ENCODE measurements around the gene DYTN. TPM values are rescaled to one million over a fixed set of nuclear protein-coding genes. Genes with fewer than 3 reads are reported as not detected.

Gene DYTN
- total RNA-seq, 1 donor from 2014 or later = not detected

DNA sequence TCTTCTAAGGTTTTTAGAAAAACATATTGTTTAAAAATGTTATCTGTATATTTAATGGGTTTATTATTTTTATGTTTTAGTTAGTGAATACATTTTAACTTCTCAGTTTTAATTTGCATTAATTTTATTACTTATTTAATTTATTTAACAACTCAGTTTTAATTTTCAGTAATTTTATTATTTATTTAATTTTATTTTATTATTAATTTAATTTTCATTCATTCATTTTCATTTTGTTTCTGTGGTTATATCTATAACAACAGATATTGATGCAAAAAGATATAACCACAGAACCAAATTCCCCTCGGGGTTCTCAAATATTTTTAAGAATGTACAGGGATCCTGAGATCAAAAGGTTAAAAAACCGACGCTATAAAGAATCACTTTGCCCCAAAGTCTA is 52.9 kb downstream of the DYTN start:
- H3K9me3 ChIP-seq (ENCODE audit: control insufficient read depth in 3 of 3, low read length in 3 of 3) = no peaks in the 10 kb centered on the region

DNA sequence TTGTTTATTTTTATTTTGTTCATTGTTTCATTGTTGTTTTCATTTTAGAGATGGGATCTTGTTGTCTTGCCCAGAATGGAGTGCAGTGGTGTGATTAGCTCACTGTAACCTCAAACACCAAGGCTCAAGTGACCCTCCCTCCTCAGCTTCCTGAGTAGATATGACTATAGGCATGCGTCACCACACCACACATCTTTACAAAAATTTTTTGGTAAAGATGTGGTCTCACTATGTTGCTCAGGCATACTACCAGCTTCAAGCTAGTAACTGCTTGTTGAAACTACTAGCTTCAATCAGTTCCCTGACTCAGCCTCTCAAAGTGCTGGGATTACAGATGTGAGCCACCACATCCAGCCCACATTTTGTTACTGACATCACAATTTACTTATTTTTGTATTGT is 61.1 kb downstream of the DYTN start:
- H3K4me3 ChIP-seq (ENCODE audit: low read length in 3 of 3) = no peak overlapping the region
- no peaks in the 10 kb centered on the region for H3K4me1 ChIP-seq (ENCODE audit: control insufficient read depth in 3 of 3, insufficient read depth in 3 of 3, low read length in 3 of 3)
- no peaks in the 10 kb centered on the region for H3K9me3 ChIP-seq (ENCODE audit: control insufficient read depth in 3 of 3, low read length in 3 of 3)

More for the DNA sequence above, 52.9 kb downstream of the DYTN start:
- H3K27me3 ChIP-seq (ENCODE audit: control insufficient read depth in 3 of 3, insufficient read depth in 3 of 3, low read length in 3 of 3) = peaks cover 0 to 3% (median 0%) of the 10 kb centered on the region in 3 donors
- no peaks in the 10 kb centered on the region for H3K4me1 ChIP-seq (ENCODE audit: control insufficient read depth in 3 of 3, insufficient read depth in 3 of 3, low read length in 3 of 3)
- H3K27ac ChIP-seq (ENCODE audit: low read depth, low read length) = no peak overlapping the region
- no peak overlapping the region for H3K9ac ChIP-seq (ENCODE audit: low read depth in 1 of 3, low read length in 3 of 3)
- no peaks in the 10 kb centered on the region for H3K36me3 ChIP-seq (ENCODE audit: control insufficient read depth in 3 of 3, insufficient read depth in 3 of 3, low read length in 3 of 3)
- no peak overlapping the region for H3K4me3 ChIP-seq (ENCODE audit: low read length in 3 of 3)

DNA sequence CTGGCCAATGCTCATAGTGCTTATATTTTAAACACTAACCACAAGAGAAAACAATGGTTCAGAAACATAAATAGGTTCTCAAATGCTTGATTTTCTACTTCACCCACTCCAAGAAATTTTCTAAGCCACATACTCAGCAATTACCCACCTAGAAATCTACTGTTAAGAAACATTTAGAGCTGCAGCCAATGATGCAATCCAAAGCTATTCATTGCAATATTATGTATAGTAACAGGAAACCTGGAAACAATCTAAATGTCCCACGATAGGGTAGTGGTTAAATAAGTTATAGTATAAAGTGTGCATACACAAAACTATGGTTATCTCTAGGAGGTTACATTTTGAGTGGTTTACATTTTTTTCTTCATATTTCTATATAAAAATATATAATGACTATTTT is 70.2 kb downstream of the DYTN start:
- H3K4me3 ChIP-seq (ENCODE audit: low read length in 3 of 3) = no peak overlapping the region
- no peaks in the 10 kb centered on the region for H3K9me3 ChIP-seq (ENCODE audit: control insufficient read depth in 3 of 3, low read length in 3 of 3)
- peaks cover 0 to 2% (median 0%) of the 10 kb centered on the region in 3 donors for H3K27me3 ChIP-seq (ENCODE audit: control insufficient read depth in 3 of 3, insufficient read depth in 3 of 3, low read length in 3 of 3)
- H3K9ac ChIP-seq (ENCODE audit: low read depth in 1 of 3, low read length in 3 of 3) = no peak overlapping the region
- no peaks in the 10 kb centered on the region for H3K36me3 ChIP-seq (ENCODE audit: control insufficient read depth in 3 of 3, insufficient read depth in 3 of 3, low read length in 3 of 3)
- no peaks in the 10 kb centered on the region for H3K4me1 ChIP-seq (ENCODE audit: control insufficient read depth in 3 of 3, insufficient read depth in 3 of 3, low read length in 3 of 3)
- no peak overlapping the region for H3K27ac ChIP-seq (ENCODE audit: low read depth, low read length)

More for the DNA sequence above, 61.1 kb downstream of the DYTN start:
- H3K9ac ChIP-seq (ENCODE audit: low read depth in 1 of 3, low read length in 3 of 3) = no peak overlapping the region
- no peak overlapping the region for H3K27ac ChIP-seq (ENCODE audit: low read depth, low read length)
- H3K36me3 ChIP-seq (ENCODE audit: control insufficient read depth in 3 of 3, insufficient read depth in 3 of 3, low read length in 3 of 3) = no peaks in the 10 kb centered on the region
- peaks cover 0 to 3% (median 0%) of the 10 kb centered on the region in 3 donors for H3K27me3 ChIP-seq (ENCODE audit: control insufficient read depth in 3 of 3, insufficient read depth in 3 of 3, low read length in 3 of 3)

DNA sequence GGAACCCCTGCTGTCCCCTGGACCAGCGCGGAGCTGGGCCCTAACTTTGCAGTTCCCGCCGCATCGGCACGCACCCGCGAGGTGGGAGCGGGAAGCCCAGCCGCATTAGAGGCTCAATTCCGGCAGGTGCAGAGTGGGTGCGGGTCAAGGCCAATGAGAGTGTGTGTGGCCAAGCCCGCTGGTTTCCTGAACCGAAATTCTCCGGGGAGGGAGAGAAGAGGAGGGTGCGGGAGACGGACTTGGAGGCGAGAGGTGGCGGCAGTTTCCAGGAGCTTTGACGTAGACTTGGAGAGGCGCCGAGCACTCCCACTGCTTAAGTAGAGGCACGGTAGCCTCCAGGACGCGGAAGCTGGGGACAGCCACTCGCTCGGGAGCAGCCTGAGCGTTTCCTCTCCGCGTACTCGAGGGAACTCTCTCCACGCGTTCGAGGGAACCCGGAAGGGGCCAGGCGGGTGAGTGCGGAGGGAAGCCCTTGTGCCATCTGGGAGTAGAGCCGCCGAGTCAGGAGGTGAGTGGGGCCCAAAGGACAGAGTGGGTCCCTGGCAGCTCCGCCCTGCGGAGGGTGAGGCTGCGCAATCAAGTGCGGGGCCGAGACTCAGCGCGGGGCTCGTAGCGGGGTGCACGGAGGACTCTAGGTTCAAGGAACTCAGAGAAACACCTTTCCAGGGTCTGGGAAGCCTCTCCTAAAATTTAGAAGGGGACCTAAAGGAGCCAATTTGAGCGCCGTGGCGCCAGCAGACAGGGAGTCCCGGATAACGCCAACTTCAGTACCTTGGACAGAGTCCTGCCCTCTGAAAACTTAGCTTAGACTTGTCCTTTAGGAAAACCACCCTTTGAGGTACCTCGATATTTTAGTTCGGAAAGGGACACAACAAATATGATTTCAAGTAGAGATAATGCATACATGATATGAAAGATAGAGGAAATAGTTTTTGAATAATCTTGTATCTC is 75.8 kb downstream of the DYTN start, which contains the start of gene FAM237A:
TSS of gene FAM237A (plus strand) at position 413 of the 951 bp plus-strand sequence. CDS start 1,750 bp downstream, outside the sequence.
- H3K27me3 ChIP-seq (ENCODE audit: control insufficient read depth in 3 of 3, insufficient read depth in 3 of 3, low read length in 3 of 3) = peaks cover 19 to 26% (median 19%) of the 10 kb centered on the region in 3 donors
- H3K4me1 ChIP-seq (ENCODE audit: control insufficient read depth in 3 of 3, insufficient read depth in 3 of 3, low read length in 3 of 3) = no peaks in the 10 kb centered on the region
- no peak within 1 kb of the TSS for H3K27ac ChIP-seq (ENCODE audit: low read depth, low read length)
- no peaks in the 10 kb centered on the region for H3K36me3 ChIP-seq (ENCODE audit: control insufficient read depth in 3 of 3, insufficient read depth in 3 of 3, low read length in 3 of 3)
- H3K9ac ChIP-seq (ENCODE audit: low read depth in 1 of 3, low read length in 3 of 3) = no peak within 1 kb of the TSS
- peaks cover 0 to 3% (median 0%) of the 10 kb centered on the region in 3 donors for H3K9me3 ChIP-seq (ENCODE audit: control insufficient read depth in 3 of 3, low read length in 3 of 3)
- no peak within 1 kb of the TSS for H3K4me3 ChIP-seq (ENCODE audit: low read length in 3 of 3)

DNA sequence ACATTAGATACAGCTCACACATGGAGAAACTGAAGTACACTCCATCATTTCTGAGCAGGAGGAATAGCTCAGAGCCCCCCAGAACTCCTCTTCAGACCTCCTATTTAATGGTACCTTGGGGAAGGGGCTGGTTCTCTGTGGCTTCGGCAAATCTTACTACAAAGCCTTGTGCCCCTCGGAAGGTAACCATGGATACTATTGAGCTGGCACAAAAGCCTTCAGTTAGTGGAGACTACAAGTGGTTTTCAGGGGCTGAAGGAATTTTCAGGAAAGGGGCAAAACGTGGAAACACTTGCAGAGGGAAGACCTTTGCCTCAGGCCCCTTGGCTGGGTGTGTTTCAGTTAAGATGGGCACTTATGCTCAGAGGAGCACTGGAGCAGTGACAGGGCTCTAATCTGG is 77.0 kb downstream of the DYTN start:
- peaks cover 19 to 26% (median 19%) of the 10 kb centered on the region in 3 donors for H3K27me3 ChIP-seq (ENCODE audit: control insufficient read depth in 3 of 3, insufficient read depth in 3 of 3, low read length in 3 of 3)
- peaks cover 0 to 3% (median 0%) of the 10 kb centered on the region in 3 donors for H3K9me3 ChIP-seq (ENCODE audit: control insufficient read depth in 3 of 3, low read length in 3 of 3)
- no peaks in the 10 kb centered on the region for H3K4me1 ChIP-seq (ENCODE audit: control insufficient read depth in 3 of 3, insufficient read depth in 3 of 3, low read length in 3 of 3)
- no peak overlapping the region for H3K4me3 ChIP-seq (ENCODE audit: low read length in 3 of 3)
- H3K36me3 ChIP-seq (ENCODE audit: control insufficient read depth in 3 of 3, insufficient read depth in 3 of 3, low read length in 3 of 3) = no peaks in the 10 kb centered on the region
- H3K27ac ChIP-seq (ENCODE audit: low read depth, low read length) = no peak overlapping the region
- no peak overlapping the region for H3K9ac ChIP-seq (ENCODE audit: low read depth in 1 of 3, low read length in 3 of 3)

DNA sequence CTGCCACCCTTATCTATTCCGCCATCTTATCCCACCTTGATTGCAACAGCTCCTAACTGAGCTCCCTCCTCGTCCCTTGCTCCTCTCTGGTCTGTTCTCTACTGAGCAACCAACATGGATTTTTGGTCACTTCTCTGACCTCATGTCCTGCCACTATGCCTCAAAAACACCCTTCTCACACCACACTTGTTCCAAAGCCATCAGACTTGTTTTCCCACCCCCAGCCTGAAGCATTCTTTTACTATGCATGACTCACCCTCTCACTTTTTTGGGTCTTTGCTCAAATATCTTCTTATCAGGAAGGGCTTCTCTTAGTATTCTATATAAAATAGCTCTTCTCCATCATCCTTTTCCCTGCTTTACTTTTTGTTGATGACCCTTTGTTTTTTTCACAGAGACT is 78.6 kb downstream of the DYTN start:
- H3K9me3 ChIP-seq (ENCODE audit: control insufficient read depth in 3 of 3, low read length in 3 of 3) = peaks cover 0 to 3% (median 0%) of the 10 kb centered on the region in 3 donors
- no peak overlapping the region for H3K27ac ChIP-seq (ENCODE audit: low read depth, low read length)
- no peak overlapping the region for H3K4me3 ChIP-seq (ENCODE audit: low read length in 3 of 3)
- no peak overlapping the region for H3K9ac ChIP-seq (ENCODE audit: low read depth in 1 of 3, low read length in 3 of 3)
- H3K36me3 ChIP-seq (ENCODE audit: control insufficient read depth in 3 of 3, insufficient read depth in 3 of 3, low read length in 3 of 3) = no peaks in the 10 kb centered on the region
- H3K27me3 ChIP-seq (ENCODE audit: control insufficient read depth in 3 of 3, insufficient read depth in 3 of 3, low read length in 3 of 3) = peaks cover 19 to 26% (median 19%) of the 10 kb centered on the region in 3 donors
- H3K4me1 ChIP-seq (ENCODE audit: control insufficient read depth in 3 of 3, insufficient read depth in 3 of 3, low read length in 3 of 3) = no peaks in the 10 kb centered on the region

DNA sequence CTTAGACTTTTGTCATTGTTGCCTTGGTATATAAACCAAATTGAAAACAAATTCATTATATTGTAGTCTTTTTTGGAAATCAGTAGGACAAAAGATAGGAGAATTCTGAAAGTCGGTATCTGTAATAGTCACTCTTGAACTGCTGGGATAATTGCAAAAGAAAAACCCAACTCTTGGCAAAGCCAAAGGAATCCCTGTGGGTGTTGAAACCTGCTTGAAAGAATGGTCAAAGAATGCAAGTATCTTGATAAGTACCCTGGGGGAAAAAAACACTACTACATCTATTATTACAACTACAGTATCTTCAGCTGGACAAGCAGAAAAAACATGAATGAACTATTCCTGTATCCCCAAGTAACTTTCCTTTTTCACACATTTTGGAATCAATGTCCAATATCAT is 83.2 kb downstream of the DYTN start:
- Histone ChIP-seq H3K27ac (ENCODE audit: low read depth, low read length) (no peak overlapping the region), H3K4me1 (ENCODE audit: control insufficient read depth in 3 of 3, insufficient read depth in 3 of 3, low read length in 3 of 3) (no peaks in the 10 kb centered on the region), H3K9ac (ENCODE audit: low read depth in 1 of 3, low read length in 3 of 3) (no peak overlapping the region), H3K36me3 (ENCODE audit: control insufficient read depth in 3 of 3, insufficient read depth in 3 of 3, low read length in 3 of 3) (no peaks in the 10 kb centered on the region), H3K9me3 (ENCODE audit: control insufficient read depth in 3 of 3, low read length in 3 of 3) (no peaks in the 10 kb centered on the region), H3K27me3 (ENCODE audit: control insufficient read depth in 3 of 3, insufficient read depth in 3 of 3, low read length in 3 of 3) (peaks cover 0 to 3% (median 0%) of the 10 kb centered on the region in 3 donors), H3K4me3 (ENCODE audit: low read length in 3 of 3) (no peak overlapping the region)

DNA sequence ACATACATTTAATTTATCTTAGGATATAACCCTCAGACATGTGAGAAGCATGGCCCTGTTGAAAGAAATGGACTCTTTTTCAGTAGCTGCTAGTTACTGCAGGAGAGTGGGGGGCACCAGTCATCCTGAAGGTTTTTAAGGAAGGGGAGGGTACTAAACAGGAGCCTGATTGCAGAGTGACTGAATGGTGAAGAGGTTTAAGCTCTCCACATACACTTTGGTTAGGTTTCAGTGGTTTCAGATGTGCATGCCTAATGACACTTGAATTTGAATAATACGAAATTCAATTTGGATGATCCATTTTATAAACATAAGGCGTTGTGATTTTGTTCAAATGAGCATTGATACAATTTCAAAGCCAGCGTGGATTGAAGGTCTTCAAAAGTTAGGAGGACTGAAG is 86.9 kb downstream of the DYTN start:
- Histone ChIP-seq H3K9ac (ENCODE audit: low read depth in 1 of 3, low read length in 3 of 3) (no peak overlapping the region), H3K27ac (ENCODE audit: low read depth, low read length) (no peak overlapping the region), H3K9me3 (ENCODE audit: control insufficient read depth in 3 of 3, low read length in 3 of 3) (no peaks in the 10 kb centered on the region), H3K4me1 (ENCODE audit: control insufficient read depth in 3 of 3, insufficient read depth in 3 of 3, low read length in 3 of 3) (no peaks in the 10 kb centered on the region), H3K4me3 (ENCODE audit: low read length in 3 of 3) (no peak overlapping the region), H3K36me3 (ENCODE audit: control insufficient read depth in 3 of 3, insufficient read depth in 3 of 3, low read length in 3 of 3) (no peaks in the 10 kb centered on the region), H3K27me3 (ENCODE audit: control insufficient read depth in 3 of 3, insufficient read depth in 3 of 3, low read length in 3 of 3) (peaks cover 0 to 6% (median 5%) of the 10 kb centered on the region in 3 donors)

DNA sequence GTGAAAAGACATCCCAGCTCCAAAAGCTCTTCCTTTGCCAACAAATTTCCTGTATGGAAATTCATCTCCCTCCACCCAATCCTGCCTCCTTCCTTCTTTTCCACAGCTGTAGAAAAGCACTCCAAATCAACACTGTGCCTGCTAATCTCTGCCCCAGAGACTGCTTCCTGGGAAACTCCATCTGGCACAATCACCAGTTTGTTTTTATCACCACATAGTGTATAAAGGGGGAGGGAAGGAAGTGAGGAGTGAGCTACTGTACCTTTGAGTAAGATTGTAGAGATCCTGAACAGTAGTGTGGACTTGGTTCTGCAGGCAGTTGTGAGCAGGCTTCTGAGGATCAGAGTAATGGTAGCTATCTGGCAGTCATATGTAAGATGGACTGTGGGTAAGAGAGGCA is 90.6 kb downstream of the DYTN start:
- Histone ChIP-seq H3K27me3 (ENCODE audit: control insufficient read depth in 3 of 3, insufficient read depth in 3 of 3, low read length in 3 of 3) (peaks cover 0 to 6% (median 5%) of the 10 kb centered on the region in 3 donors), H3K4me3 (ENCODE audit: low read length in 3 of 3) (no peak overlapping the region), H3K36me3 (ENCODE audit: control insufficient read depth in 3 of 3, insufficient read depth in 3 of 3, low read length in 3 of 3) (no peaks in the 10 kb centered on the region), H3K27ac (ENCODE audit: low read depth, low read length) (no peak overlapping the region), H3K4me1 (ENCODE audit: control insufficient read depth in 3 of 3, insufficient read depth in 3 of 3, low read length in 3 of 3) (no peaks in the 10 kb centered on the region), H3K9me3 (ENCODE audit: control insufficient read depth in 3 of 3, low read length in 3 of 3) (no peaks in the 10 kb centered on the region), H3K9ac (ENCODE audit: low read depth in 1 of 3, low read length in 3 of 3) (no peak overlapping the region)

DNA sequence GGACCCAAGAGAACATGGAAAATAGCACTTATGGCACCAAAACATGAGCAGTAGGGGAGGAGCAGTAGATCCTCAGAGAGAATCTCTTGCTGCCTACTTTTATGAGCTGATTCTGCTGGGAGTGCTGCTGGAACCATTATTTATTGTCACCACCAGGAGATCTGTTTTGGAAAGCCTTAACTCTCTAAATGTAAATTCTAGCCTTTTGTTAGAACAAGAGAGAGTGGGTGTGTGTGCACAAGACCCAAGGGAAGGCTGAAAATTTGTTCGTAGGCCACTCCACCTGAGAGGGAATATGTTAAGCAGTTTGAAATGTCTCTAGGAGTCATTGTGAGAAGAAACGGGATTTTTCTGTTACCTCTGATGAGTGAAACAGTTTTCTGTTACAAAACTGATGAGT is 92.1 kb downstream of the DYTN start:
- Histone ChIP-seq H3K4me1 (ENCODE audit: control insufficient read depth in 3 of 3, insufficient read depth in 3 of 3, low read length in 3 of 3) (no peaks in the 10 kb centered on the region), H3K36me3 (ENCODE audit: control insufficient read depth in 3 of 3, insufficient read depth in 3 of 3, low read length in 3 of 3) (no peaks in the 10 kb centered on the region), H3K27me3 (ENCODE audit: control insufficient read depth in 3 of 3, insufficient read depth in 3 of 3, low read length in 3 of 3) (peaks cover 0 to 6% (median 5%) of the 10 kb centered on the region in 3 donors), H3K4me3 (ENCODE audit: low read length in 3 of 3) (no peak overlapping the region), H3K27ac (ENCODE audit: low read depth, low read length) (no peak overlapping the region), H3K9me3 (ENCODE audit: control insufficient read depth in 3 of 3, low read length in 3 of 3) (no peaks in the 10 kb centered on the region), H3K9ac (ENCODE audit: low read depth in 1 of 3, low read length in 3 of 3) (no peak overlapping the region)

Measured in skeletal muscle tissue (tissue), 4 donors.